Stimulated activated CD4-positive, alpha-beta T cell treated with anti-CD3 and anti-CD28 coated beads, Interleukin-2, amount 100 ng/mL, for 4 hours (primary cell): ENCODE results near the gene SLC22A13.
"Not testable (repeated sequence)": the region's sequence is repeated elsewhere in the genome, so short reads cannot be mapped to it uniquely, and the experiment has no call there.

ENCODE experiments used
- DNase-seq: peaks from one replicate; pipeline ENCODE4 v3.0.0-alpha.2; 2020; ENCODE audit warnings: low read depth

SLC22A13 gene

GRCh38 chr3:38265604-38266307 is at the start of gene SLC22A13:
SLC22A13 (plus strand) TSS chr3:38265812; CDS start chr3:38265861, 49 bp downstream.
- DNase-seq = no peak

- no peak for DNase-seq
Observed at GRCh38 chr3:38219609-38220197, 45.9 kb upstream of the SLC22A13 start.

GRCh38 chr3:38221005-38221404 is 44.6 kb upstream of the SLC22A13 start:
- no peak for DNase-seq

- no peak for DNase-seq
Observed at GRCh38 chr3:38222032-38222634, 43.5 kb upstream of the SLC22A13 start.

GRCh38 chr3:38224357-38224756 is 41.3 kb upstream of the SLC22A13 start:
- DNase-seq = no peak

- no peak for DNase-seq
Observed at GRCh38 chr3:38226273-38226672, 39.3 kb upstream of the SLC22A13 start.

- no peak for DNase-seq
Observed at GRCh38 chr3:38227989-38228388, 37.6 kb upstream of the SLC22A13 start.

- DNase-seq = no peak
Observed at GRCh38 chr3:38229036-38229435, 36.6 kb upstream of the SLC22A13 start.

GRCh38 chr3:38232701-38233100 is 32.9 kb upstream of the SLC22A13 start:
- DNase-seq = no peak

GRCh38 chr3:38235466-38235865 is 30.1 kb upstream of the SLC22A13 start:
- DNase-seq = no peak

GRCh38 chr3:38238416-38239008 is 27.1 kb upstream of the SLC22A13 start:
- DNase-seq = no peak

- not testable (repeated sequence) for DNase-seq
Observed at GRCh38 chr3:38242812-38243211, 22.8 kb upstream of the SLC22A13 start.

GRCh38 chr3:38245930-38246329 is 19.7 kb upstream of the SLC22A13 start:
- DNase-seq = no peak

GRCh38 chr3:38247366-38248035 is 18.1 kb upstream of the SLC22A13 start:
- no peak for DNase-seq

GRCh38 chr3:38250198-38250597 is 15.4 kb upstream of the SLC22A13 start:
- no peak for DNase-seq

- no peak for DNase-seq
Observed at GRCh38 chr3:38251197-38251596, 14.4 kb upstream of the SLC22A13 start.

GRCh38 chr3:38253704-38254103 is 11.9 kb upstream of the SLC22A13 start:
- DNase-seq = no peak

GRCh38 chr3:38254872-38255271 is 10.7 kb upstream of the SLC22A13 start:
- DNase-seq = no peak

GRCh38 chr3:38255627-38256026 is 10.0 kb upstream of the SLC22A13 start:
- DNase-seq = no peak

GRCh38 chr3:38257583-38257982 is 8.0 kb upstream of the SLC22A13 start:
- DNase-seq = no peak

GRCh38 chr3:38260474-38260873 is 5.1 kb upstream of the SLC22A13 start:
- DNase-seq = no peak

GRCh38 chr3:38264353-38264771 is 1.2 kb upstream of the SLC22A13 start:
- no peak for DNase-seq
